GM21723 (cell line): ENCODE data around the gene SLC13A5.
A peak's percentile ranks its signal among the peaks of the same experiment; 100 is the strongest.
"Not testable (repeated sequence)": the region's sequence is repeated elsewhere in the genome, so short reads cannot be mapped to it uniquely, and the experiment has no call there.

Experiments used
- ATAC-seq: cut with Tn5 transposase; IDR thresholded peaks from one replicate; pipeline ENCODE4 v1.9.1; 2021; ENCODE audit warnings: mild to moderate bottlenecking, moderate library complexity; ENCODE audit not compliant: unreplicated experiment

Gene SLC13A5

GRCh38 chr17:6666557-6666956 is 46.6 kb downstream of the SLC13A5 start:
- no peak for ATAC-seq

- no peak for ATAC-seq
Measured at GRCh38 chr17:6666077-6666521, 47.1 kb downstream of the SLC13A5 start.

- ATAC-seq: not testable (repeated sequence)
Measured at GRCh38 chr17:6663200-6663599, 50.0 kb downstream of the SLC13A5 start.

DNA sequence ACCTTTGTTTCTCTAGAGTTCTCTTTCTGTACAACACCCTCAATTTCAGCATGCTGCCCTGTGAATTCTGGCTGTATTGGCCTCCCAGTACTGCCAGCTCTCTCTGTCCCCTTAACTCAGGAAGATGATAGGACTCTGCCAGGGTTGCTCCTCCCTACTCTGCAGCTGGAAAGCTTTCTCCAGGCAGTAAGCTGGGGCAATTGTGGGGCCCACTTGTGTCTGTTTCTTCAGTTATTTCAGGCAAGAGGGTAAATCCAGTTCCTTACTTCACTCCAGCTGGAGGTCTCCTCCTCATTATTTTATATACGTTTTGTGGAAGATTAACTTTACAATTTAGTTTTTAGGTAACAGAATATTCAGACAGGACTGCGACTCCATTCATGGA is 51.7 kb downstream of the SLC13A5 start:
- no peak for ATAC-seq

- peak; percentile 62 for ATAC-seq
Measured at GRCh38 chr17:6660805-6661463, 52.2 kb downstream of the SLC13A5 start.

- ATAC-seq: no peak
Measured at GRCh38 chr17:6660101-6660500, 53.1 kb downstream of the SLC13A5 start.

- not testable (repeated sequence) for ATAC-seq
Measured at GRCh38 chr17:6658411-6658810, 54.8 kb downstream of the SLC13A5 start.

GRCh38 chr17:6657633-6658287 is 55.4 kb downstream of the SLC13A5 start:
- no peak for ATAC-seq

GRCh38 chr17:6656797-6657632 is 56.2 kb downstream of the SLC13A5 start:
- ATAC-seq: not testable (repeated sequence)

GRCh38 chr17:6655732-6656361 is 57.3 kb downstream of the SLC13A5 start:
- ATAC-seq: not testable (repeated sequence)

GRCh38 chr17:6654841-6655731 is 58.1 kb downstream of the SLC13A5 start:
- no peak for ATAC-seq

- no peak for ATAC-seq
Measured at GRCh38 chr17:6651919-6652452, 61.2 kb downstream of the SLC13A5 start.

DNA sequence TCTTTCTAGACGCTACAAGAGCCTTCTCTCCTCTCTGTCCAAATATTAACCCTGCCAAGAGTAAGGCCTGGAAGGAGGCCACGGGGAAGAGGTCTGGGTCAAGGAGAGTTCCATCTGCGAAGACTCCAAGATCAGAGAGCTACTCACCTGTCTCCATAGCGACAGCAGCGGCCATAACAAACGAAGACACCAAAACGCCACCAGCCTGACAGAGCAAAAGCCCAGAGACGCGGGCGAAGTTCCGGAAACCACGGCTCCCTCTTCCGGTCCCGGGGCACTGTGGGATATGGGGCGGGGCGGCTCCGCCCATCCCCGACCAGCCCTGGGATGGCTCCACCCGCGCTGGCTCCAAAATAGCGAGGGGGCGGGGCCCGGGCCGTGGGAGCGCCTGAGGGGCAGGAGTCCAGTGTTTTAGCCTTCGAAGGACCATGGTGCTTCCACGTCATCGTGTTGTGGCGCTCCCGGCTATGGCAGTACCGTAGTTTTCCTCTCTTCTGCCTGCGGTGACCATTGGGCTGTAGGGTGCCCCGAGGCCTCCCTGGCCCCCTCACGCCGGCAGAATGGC is 61.7 kb downstream of the SLC13A5 start, which contains the start of the genes C17orf100 and MED31:
C17orf100 (plus strand) TSS at position 409 of the 565 bp plus-strand sequence; CDS start at position 561, 152 bp downstream.
MED31 (minus strand) TSS at position 252 of the 565 bp plus-strand sequence; CDS start at position 175, 77 bp downstream.
- ATAC-seq: peak; percentile 90

GRCh38 chr17:6648181-6648580 is 65.0 kb downstream of the SLC13A5 start:
- ATAC-seq: no peak

- no peak for ATAC-seq
Measured at GRCh38 chr17:6643451-6644125, 69.6 kb downstream of the SLC13A5 start.

- no peak for ATAC-seq
Measured at GRCh38 chr17:6642592-6642991, 70.6 kb downstream of the SLC13A5 start.

DNA sequence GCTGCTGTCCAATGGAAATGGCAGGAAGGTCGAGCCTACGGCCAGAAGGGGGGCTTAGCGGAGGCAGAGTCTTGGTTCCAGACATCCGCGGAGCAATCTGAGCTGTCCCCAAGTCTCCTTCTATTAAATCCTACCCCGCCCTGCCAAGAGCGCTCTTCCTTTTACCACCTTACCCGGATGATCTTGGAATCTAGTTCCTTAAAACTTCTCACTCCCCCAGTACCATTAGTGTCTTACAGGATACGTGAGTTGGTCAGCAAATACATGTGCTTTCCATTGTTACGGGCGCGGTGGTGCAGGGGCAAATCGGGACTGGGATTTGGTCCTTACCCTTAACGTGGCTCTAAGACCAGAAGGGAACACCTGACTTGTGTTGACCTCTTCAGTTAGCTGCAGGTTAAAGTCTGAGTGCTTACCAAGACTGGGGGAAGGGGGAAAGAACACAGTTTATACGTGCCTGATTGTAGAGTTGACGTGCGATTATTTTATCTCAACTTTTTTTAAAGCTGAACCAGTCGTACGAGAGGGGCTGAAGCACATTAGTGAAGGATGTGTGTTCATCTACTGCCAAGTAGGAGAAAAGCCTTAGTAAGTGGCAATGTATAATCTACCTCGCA is 71.8 kb downstream of the SLC13A5 start:
- ATAC-seq: peak; percentile 9

DNA sequence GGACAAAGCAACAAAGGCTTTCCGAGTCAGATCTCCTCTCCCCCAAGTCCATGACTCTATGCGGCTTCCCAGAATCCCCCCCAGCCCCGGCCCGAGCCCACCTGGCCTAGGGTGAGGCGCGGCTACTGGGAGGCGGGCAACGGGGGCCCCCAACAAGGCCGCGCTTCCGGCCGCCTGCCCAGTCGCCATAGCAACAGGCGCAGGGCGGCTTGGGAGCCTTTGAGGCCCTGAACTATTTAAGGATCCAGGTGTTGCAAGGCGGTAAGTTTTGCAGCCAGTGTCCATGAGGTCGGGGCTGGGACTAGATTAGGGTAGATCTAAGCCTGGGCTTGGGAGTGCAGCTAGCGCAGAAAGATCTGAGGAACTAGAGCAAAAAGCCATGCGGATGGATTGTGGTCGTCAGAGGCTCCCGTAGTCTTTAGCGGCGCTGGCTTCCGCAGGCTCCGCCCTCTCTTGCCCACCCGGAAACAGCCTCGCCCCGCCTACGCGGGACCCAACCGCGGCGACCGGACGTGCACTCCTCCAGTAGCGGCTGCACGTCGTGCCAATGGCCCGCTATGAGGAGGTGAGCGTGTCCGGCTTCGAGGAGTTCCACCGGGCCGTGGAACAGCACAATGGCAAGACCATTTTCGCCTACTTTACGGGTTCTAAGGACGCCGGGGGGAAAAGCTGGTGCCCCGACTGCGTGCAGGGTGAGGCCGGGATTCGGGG is 72.5 kb downstream of the SLC13A5 start, which contains the start of the genes KIAA0753 and TXNDC17:
KIAA0753 (minus strand) TSS at position 176 of the 711 bp plus-strand sequence. CDS start 5,608 bp downstream, outside the sequence.
TXNDC17 (plus strand) TSS at position 525 of the 711 bp plus-strand sequence; CDS start at position 548, 23 bp downstream.
- ATAC-seq: peak; percentile 82
